Panc1 (cell line): ENCODE data around the gene PDE11A. TPM values are rescaled to one million over a fixed set of nuclear protein-coding genes. Genes with fewer than 3 reads are reported as not detected.

Experiments used
- ATAC-seq: fragments of 200-7000 bp; cut with Tn5 transposase; 2 replicates; pipeline ENCODE4 v1.9.1; 2020; ENCODE audit warnings: mild to moderate bottlenecking, moderate library complexity
- BruUV-seq: library from RNA; stranded (reverse); fragments of 400-500 nt; replicated peaks from 2 replicates; lab custom pipeline; 2021; lab: Mats Ljungman, UMichigan
- CTCF ChIA-PET: fragments of 300-600 bp; sonication (Branson Sonifier 250); formaldehyde crosslinking; loops from one replicate; lab custom pipeline; 2022; ENCODE audit warnings: antibody characterized with exemption; lab: Charles Lee
- POLR2A ChIA-PET: fragments of 300-600 bp; sonication (Branson Sonifier 250); formaldehyde crosslinking; loops from one replicate; lab custom pipeline; 2022; ENCODE audit warnings: antibody characterized with exemption; lab: Charles Lee
- DNase-seq: peaks from one replicate; pipeline ENCODE4 v3.0.0-alpha.2; 2010; ENCODE audit warnings: low read depth, low spot score
- H3K27ac ChIP-seq: 2 replicates; pipeline ENCODE4 v1.5.1; 2011; ENCODE audit warnings: mild to moderate bottlenecking, low read length, inconsistent platforms
- H3K27me3 ChIP-seq: fragments of 200-500 bp; sonication (Bioruptor generic); 2 replicates; pipeline ENCODE4 v1.6.0; 2014; ENCODE audit warnings: low read length, inconsistent platforms; ENCODE audit not compliant: control insufficient read depth, insufficient read depth
- H3K36me3 ChIP-seq: fragments of 200-500 bp; sonication (Bioruptor generic); 2 replicates; pipeline ENCODE4 v1.5.1; 2014; ENCODE audit warnings: inconsistent platforms, mild to moderate bottlenecking, low read length, moderate library complexity; ENCODE audit not compliant: control insufficient read depth, insufficient read depth
- H3K4me1 ChIP-seq: 2 replicates; pipeline ENCODE4 v1.5.1; 2011; ENCODE audit warnings: inconsistent platforms, mild to moderate bottlenecking, low read length, moderate library complexity; ENCODE audit not compliant: control insufficient read depth, insufficient read depth
- H3K4me3 ChIP-seq, 2 experiments: 2 replicates each; pipeline ENCODE4 v1.5.1; 2011 to 2012; ENCODE audit warnings: low read depth in 2 of 2, low read length in 2 of 2, mild to moderate bottlenecking in 2 of 2, inconsistent platforms in 1 of 2, moderate library complexity in 1 of 2
- H3K9me3 ChIP-seq: fragments of 200-500 bp; sonication (Bioruptor generic); 2 replicates; pipeline ENCODE4 v1.5.1; 2014; ENCODE audit warnings: low read depth, mild to moderate bottlenecking, inconsistent platforms, low read length, moderate library complexity; ENCODE audit not compliant: control insufficient read depth, insufficient read depth
- CTCF ChIP-seq: fragments of 450-650 bp; IDR thresholded peaks from 2 replicates; pipeline ENCODE4 v1.5.1; 2017; ENCODE audit warnings: mild to moderate bottlenecking
- POLR2AphosphoS5 ChIP-seq: IDR thresholded peaks from 2 replicates; pipeline ENCODE4 v1.6.1; 2012; ENCODE audit warnings: mild to moderate bottlenecking, low read depth, low read length, moderate library complexity
- REST ChIP-seq, 2 experiments: IDR thresholded peaks; 2 replicates each; pipeline ENCODE4 v1.6.1; 2011 to 2012; ENCODE audit warnings: low read depth in 2 of 2, control low read depth in 1 of 2, low read length in 1 of 2, mild to moderate bottlenecking in 1 of 2, moderate library complexity in 1 of 2; ENCODE audit not compliant: insufficient read depth in 1 of 2
- SIN3A ChIP-seq: IDR thresholded peaks from 2 replicates; pipeline ENCODE4 v1.6.1; 2012; ENCODE audit warnings: low read depth, mild to moderate bottlenecking, low read length, moderate library complexity, borderline replicate concordance; ENCODE audit not compliant: insufficient read depth
- TCF7L2 ChIP-seq: IDR thresholded peaks from 2 replicates; pipeline ENCODE4 v1.6.1; 2011; ENCODE audit warnings: mild to moderate bottlenecking, low read depth, low read length, inconsistent platforms
- in situ Hi-C: cut with HindIII; loops from 2 replicates; pipeline ENCODE4 v1.10.0; 2016; ENCODE audit warnings: low sequenced_read_pairs, low pct_unique_long_range_greater_than_20kb
- intact Hi-C: fragments of 100-400 bp; cut with micrococcal nuclease; formaldehyde crosslinking; loops from one replicate; pipeline ENCODE4 v1.10.0; 2022; ENCODE audit not compliant: unreplicated experiment
- total RNA-seq: library from RNA; stranded (reverse); gene quantifications from one replicate; pipeline ENCODE4 v1.2.1, GENCODE V29; 2021; ENCODE audit not compliant: unreplicated experiment

The PDE11A gene
- total RNA-seq, 1 experiment from 2014 or later: not detected

DNA sequence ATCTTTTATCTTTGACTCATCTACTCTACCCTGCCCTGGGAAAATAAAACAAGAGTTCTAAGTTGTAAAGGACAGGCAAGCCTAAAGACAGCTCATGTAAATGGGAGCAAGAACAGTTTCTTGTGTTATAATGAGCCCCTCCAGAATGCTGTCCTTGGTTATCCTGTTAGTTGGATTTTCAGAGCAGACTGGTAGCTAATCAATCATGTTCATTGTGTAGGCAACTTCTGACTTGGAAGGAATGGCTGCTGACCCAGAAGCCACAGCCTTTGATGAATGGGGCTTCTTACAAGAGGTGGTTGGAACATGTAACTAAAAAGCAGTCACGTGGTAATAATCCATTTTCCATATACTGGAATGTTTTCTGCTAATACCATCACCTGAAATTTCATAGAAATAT, 425.8 kb downstream of the PDE11A start:
- in situ Hi-C loops: no loop called here
- POLR2A ChIA-PET: no interaction called here

DNA sequence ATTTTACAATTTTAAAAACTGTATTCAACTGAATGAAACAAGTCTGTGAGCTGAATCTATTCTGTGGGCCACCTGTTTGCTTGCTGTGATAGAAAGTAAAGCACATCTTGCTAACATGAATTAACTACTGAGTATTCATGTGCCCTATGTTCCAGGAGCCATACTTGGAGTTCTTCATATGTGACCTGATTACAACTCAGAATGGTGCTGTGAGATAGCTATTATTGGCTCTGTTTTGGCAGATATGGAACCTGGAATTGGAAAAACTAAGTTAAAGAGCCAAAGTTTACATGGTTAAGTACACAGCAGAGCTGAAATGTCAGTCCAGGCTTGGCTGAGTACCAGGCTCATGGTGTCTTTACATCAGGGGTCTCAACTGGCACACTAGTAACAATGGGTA, 426.3 kb downstream of the PDE11A start:
- no TSS peak for BruUV-seq
- Histone ChIP-seq H3K27me3 (no peaks in the 10 kb centered on the region; the same call in 1 of the 2 replicates), H3K4me3 (no peak overlapping the region), H3K27ac (no peak overlapping the region), H3K4me1 (no peaks in the 10 kb centered on the region), H3K36me3 (no peaks in the 10 kb centered on the region), H3K9me3 (no peaks in the 10 kb centered on the region)
- TF ChIP-seq SIN3A (no peak), CTCF (no peak), POLR2AphosphoS5 (no peak), TCF7L2 (no peak), REST (IDR thresholded peaks at IDR 0.05; ENCODE audit: insufficient read depth in 1 of 2, low read depth in 2 of 2, low read length in 1 of 2) (no peak)
- ChIA-PET POLR2A (no interaction called here), CTCF (no interaction called here)
- in situ Hi-C loops: no loop called here
- intact Hi-C loops: no loop called here
- ATAC-seq (no peak), DNase-seq (no peak)

More for the DNA sequence above, 425.8 kb downstream of the PDE11A start:
- CTCF ChIA-PET: no interaction called here
- Histone ChIP-seq H3K4me3 (no peak overlapping the region), H3K9me3 (no peaks in the 10 kb centered on the region), H3K4me1 (no peaks in the 10 kb centered on the region), H3K27me3 (no peaks in the 10 kb centered on the region; the same call in 1 of the 2 replicates), H3K36me3 (no peaks in the 10 kb centered on the region), H3K27ac (no peak overlapping the region)
- TF ChIP-seq POLR2AphosphoS5 (no peak), CTCF (no peak), TCF7L2 (no peak), REST (IDR thresholded peaks at IDR 0.05; ENCODE audit: insufficient read depth in 1 of 2, low read depth in 2 of 2, low read length in 1 of 2) (no peak), SIN3A (no peak)
- no TSS peak for BruUV-seq
- ATAC-seq: no peak
- DNase-seq: no peak
- intact Hi-C loops: no loop called here
